Activated naive CD8-positive, alpha-beta T cell treated with anti-CD3 and anti-CD28 coated beads for 36 hours (primary cell): ENCODE data around the gene RPS6KC1. TPM values are rescaled to one million over a fixed set of nuclear protein-coding genes. Genes with fewer than 3 reads are reported as not detected.

Experiments used
- DNase-seq: peaks from one replicate; pipeline ENCODE4 v3.0.0; 2021
- H3K27ac Mint-ChIP-seq: one replicate; pipeline ENCODE4 v1.8.0; 2022; ENCODE audit warnings: mild to moderate bottlenecking, moderate library complexity, mixed read lengths
- H3K27me3 Mint-ChIP-seq: one replicate; pipeline ENCODE4 v1.8.0; 2022; ENCODE audit warnings: mild to moderate bottlenecking, mixed read lengths
- H3K36me3 Mint-ChIP-seq: one replicate; pipeline ENCODE4 v1.8.0; 2021; ENCODE audit warnings: mild to moderate bottlenecking, mixed read lengths
- H3K4me1 Mint-ChIP-seq: one replicate; pipeline ENCODE4 v1.8.0; 2021; ENCODE audit warnings: mixed read lengths
- H3K4me3 Mint-ChIP-seq: one replicate; pipeline ENCODE4 v1.8.0; 2022; ENCODE audit warnings: mild to moderate bottlenecking, moderate library complexity, mixed read lengths
- H3K9me3 Mint-ChIP-seq: one replicate; pipeline ENCODE4 v1.8.0; 2022; ENCODE audit warnings: mixed read lengths
- total RNA-seq, 2 experiments: library from RNA; stranded (reverse); gene quantifications; one replicate each; pipeline ENCODE4 v1.2.3, GENCODE V29; 2021

The RPS6KC1 gene
- total RNA-seq, 2 experiments from 2014 or later, result 5.3 to 6.0 TPM

DNA sequence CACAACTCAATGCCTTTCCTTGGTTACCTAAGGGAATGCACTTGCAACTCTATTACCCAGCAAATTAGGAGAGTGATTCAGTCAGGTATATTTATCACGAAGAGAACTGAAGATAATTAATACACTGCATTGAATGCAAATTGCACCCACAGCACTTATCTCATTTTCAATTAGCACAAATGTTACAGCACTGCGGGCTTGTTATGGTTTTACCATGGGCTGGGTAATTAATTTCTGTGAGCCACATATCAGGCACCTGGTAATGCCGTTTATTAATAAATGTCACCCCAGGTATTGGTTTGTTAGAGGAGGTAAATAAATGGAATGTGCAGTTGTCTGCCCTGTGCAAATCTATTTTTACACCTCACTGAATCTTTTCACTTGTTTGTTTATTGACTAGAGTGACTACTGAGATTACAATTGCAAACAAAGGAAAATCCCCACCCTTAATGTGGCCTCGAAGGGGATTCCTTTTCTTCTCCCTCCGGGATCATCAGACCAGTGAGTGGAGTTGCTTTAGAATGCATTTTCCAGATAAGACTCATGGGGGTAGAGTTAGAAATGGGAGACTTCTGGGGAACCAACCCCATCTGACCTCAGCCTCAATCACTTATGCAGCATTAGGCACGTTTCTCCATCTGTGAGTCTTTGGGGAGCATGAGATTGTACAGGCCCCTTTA, 269.3 kb downstream of the RPS6KC1 start:
- H3K9me3 Mint-ChIP-seq, result peaks cover 5% of the 10 kb centered on the region
- H3K27me3 Mint-ChIP-seq, result peaks cover 10% of the 10 kb centered on the region
- H3K4me3 Mint-ChIP-seq, result no peak overlapping the region
- DNase-seq, result no peak
- no peaks in the 10 kb centered on the region for H3K4me1 Mint-ChIP-seq
- no peak overlapping the region for H3K27ac Mint-ChIP-seq
- H3K36me3 Mint-ChIP-seq, result no peaks in the 10 kb centered on the region

Other genes starting within 250 kb of the RPS6KC1 start
- gene SPATA45, start 203.6 kb upstream of the RPS6KC1 start, total RNA-seq, result not detected
- gene FLVCR1, start 193.0 kb upstream of the RPS6KC1 start, total RNA-seq, result 10 to 100 TPM in 1 of 2 experiments, 1 to 10 TPM in 1; 9.6 to 14.1 TPM
- under 1 TPM; 0.21 to 0.22 TPM for gene VASH2, start 100.7 kb upstream of the RPS6KC1 start, total RNA-seq
- 10 to 100 TPM; 41.6 to 42.3 TPM for gene ANGEL2, start 35.4 kb upstream of the RPS6KC1 start, total RNA-seq